Astrocyte (in vitro differentiated cells and primary cell): Measurements from ENCODE around the gene BICD1.

Source experiments
- EZH2 ChIP-seq: IDR thresholded peaks from 2 replicates; pipeline ENCODE4 v1.6.1; 2012; ENCODE audit warnings: mild to moderate bottlenecking, low read length, inconsistent platforms; ENCODE audit not compliant: insufficient read depth
- TF ChIP-seq, protein P1 (sequence below): IDR thresholded peaks from 2 replicates; pipeline ENCODE4 v1.5.1; 2011; ENCODE audit warnings: low read depth, mild to moderate bottlenecking, inconsistent platforms, low read length, moderate library complexity; ENCODE audit not compliant: insufficient read depth

DNA sequence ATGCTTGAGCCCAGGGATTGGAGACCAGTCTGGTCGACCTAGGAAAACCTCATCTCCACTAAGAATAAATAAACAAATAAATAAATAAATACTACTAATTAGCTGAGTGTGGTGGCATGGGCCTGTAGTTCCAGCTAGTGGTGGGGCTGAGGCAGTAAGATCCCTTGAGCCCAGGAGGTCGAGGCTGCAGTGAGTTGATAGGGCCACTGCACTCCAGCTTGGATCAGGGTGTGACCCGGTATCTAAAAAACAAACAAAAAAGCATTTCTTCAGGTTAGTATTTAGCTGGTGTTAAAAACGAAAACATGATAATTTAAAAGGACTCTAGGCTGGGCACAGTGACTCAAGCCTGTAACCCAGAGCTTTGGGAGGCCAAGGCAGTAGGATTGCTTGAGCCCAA, 291.5 kb downstream of the BICD1 start:
- TF ChIP-seq EZH2 = no peak
- TF ChIP-seq, protein P1, sequence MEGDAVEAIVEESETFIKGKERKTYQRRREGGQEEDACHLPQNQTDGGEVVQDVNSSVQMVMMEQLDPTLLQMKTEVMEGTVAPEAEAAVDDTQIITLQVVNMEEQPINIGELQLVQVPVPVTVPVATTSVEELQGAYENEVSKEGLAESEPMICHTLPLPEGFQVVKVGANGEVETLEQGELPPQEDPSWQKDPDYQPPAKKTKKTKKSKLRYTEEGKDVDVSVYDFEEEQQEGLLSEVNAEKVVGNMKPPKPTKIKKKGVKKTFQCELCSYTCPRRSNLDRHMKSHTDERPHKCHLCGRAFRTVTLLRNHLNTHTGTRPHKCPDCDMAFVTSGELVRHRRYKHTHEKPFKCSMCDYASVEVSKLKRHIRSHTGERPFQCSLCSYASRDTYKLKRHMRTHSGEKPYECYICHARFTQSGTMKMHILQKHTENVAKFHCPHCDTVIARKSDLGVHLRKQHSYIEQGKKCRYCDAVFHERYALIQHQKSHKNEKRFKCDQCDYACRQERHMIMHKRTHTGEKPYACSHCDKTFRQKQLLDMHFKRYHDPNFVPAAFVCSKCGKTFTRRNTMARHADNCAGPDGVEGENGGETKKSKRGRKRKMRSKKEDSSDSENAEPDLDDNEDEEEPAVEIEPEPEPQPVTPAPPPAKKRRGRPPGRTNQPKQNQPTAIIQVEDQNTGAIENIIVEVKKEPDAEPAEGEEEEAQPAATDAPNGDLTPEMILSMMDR = no peak
